CD8-positive, alpha-beta memory T cell (primary cell): Measurements from ENCODE around the gene CKAP4. TPM values are rescaled to one million over a fixed set of nuclear protein-coding genes. Genes with fewer than 3 reads are reported as not detected.

ENCODE experiments used
- CTCF ChIA-PET: fragments of 350-600 bp; sonication (Branson Sonifier 250); formaldehyde crosslinking; loops from one replicate; lab custom pipeline; 2021; ENCODE audit warnings: antibody characterized with exemption; lab: Charles Lee
- POLR2A ChIA-PET: fragments of 350-600 bp; sonication (Branson Sonifier 250); formaldehyde crosslinking; loops from one replicate; lab custom pipeline; 2021; ENCODE audit warnings: antibody characterized with exemption; lab: Charles Lee
- DNase-seq, 5 donors: peaks; one replicate each; pipeline versions ENCODE4 v3.0.0 to v3.0.0-alpha.2; 2020 to 2022; ENCODE audit warnings: mixed read lengths in 1 of 5
- H3K27ac ChIP-seq: one replicate; pipeline ENCODE4 v1.7.0; 2013; ENCODE audit warnings: low read depth, mild to moderate bottlenecking, low read length, moderate library complexity
- H3K27me3 ChIP-seq: 2 replicates; pipeline ENCODE4 v1.7.0; 2013; ENCODE audit warnings: low read length, mild to moderate bottlenecking; ENCODE audit not compliant: insufficient read depth, poor library complexity, severe bottlenecking
- H3K36me3 ChIP-seq: 2 replicates; pipeline ENCODE4 v1.7.0; 2013; ENCODE audit warnings: mild to moderate bottlenecking, low read length, moderate library complexity; ENCODE audit not compliant: insufficient read depth
- H3K4me1 ChIP-seq: 2 replicates; pipeline ENCODE4 v1.7.0; 2013; ENCODE audit warnings: mild to moderate bottlenecking, low read length, moderate library complexity; ENCODE audit not compliant: insufficient read depth
- H3K4me3 ChIP-seq: 2 replicates; pipeline ENCODE4 v1.7.0; 2013; ENCODE audit warnings: mild to moderate bottlenecking, low read length
- H3K9me3 ChIP-seq: 2 replicates; pipeline ENCODE4 v1.7.0; 2013; ENCODE audit warnings: mild to moderate bottlenecking, low read length
- H3K27ac Mint-ChIP-seq, 8 donors: one replicate each; pipeline ENCODE4 v1.8.0; 2020 to 2021; ENCODE audit warnings: mixed read lengths in 8 of 8, mild to moderate bottlenecking in 6 of 8, inconsistent platforms in 3 of 8, moderate library complexity in 3 of 8
- H3K27me3 Mint-ChIP-seq, 2 donors: one replicate each; pipeline ENCODE4 v1.8.0; 2020 to 2021; ENCODE audit warnings: mixed read lengths in 2 of 2, mild to moderate bottlenecking in 1 of 2, moderate library complexity in 1 of 2
- H3K36me3 Mint-ChIP-seq, 3 donors: one replicate each; pipeline ENCODE4 v1.8.0; 2020 to 2021; ENCODE audit warnings: mixed read lengths in 3 of 3, inconsistent platforms in 1 of 3, mild to moderate bottlenecking in 1 of 3
- H3K4me1 Mint-ChIP-seq, 3 donors: one replicate each; pipeline ENCODE4 v1.8.0; 2020 to 2021; ENCODE audit warnings: mixed read lengths in 3 of 3, inconsistent platforms in 1 of 3, mild to moderate bottlenecking in 1 of 3
- H3K4me3 Mint-ChIP-seq, 7 donors: one replicate each; pipeline ENCODE4 v1.8.0; 2020 to 2021; ENCODE audit warnings: mixed read lengths in 7 of 7, mild to moderate bottlenecking in 6 of 7, moderate library complexity in 4 of 7, inconsistent platforms in 2 of 7
- H3K9me3 Mint-ChIP-seq, 5 donors: one replicate each; pipeline ENCODE4 v1.8.0; 2020 to 2022; ENCODE audit warnings: mixed read lengths in 5 of 5, mild to moderate bottlenecking in 3 of 5, moderate library complexity in 2 of 5, inconsistent platforms in 1 of 5
- polyA plus RNA-seq: library from polyadenylated mRNA; unstranded; fragments of 300-500 nt; fragmentation: Illumina TruSeq; gene quantifications from one replicate; pipeline ENCODE4 v1.2.3, GENCODE V29; 2021
- total RNA-seq, 2 experiments: library from RNA; stranded (reverse); gene quantifications; one replicate each; pipeline ENCODE4 v1.2.3, GENCODE V29; 2021

CKAP4 gene
- total and polyA plus RNA-seq, 3 experiments from 2014 or later, result 7.6 to 11.3 (median 10.1) TPM

GRCh38 chr12:106273491-106273890 is 25.7 kb upstream of the CKAP4 start:
- Histone ChIP-seq H3K27ac (no peak overlapping the region), H3K4me3 (no peak overlapping the region), H3K27me3 (no peaks in the 10 kb centered on the region), H3K9me3 (no peaks in the 10 kb centered on the region), H3K4me1 (no peaks in the 10 kb centered on the region), H3K36me3 (no peaks in the 10 kb centered on the region)
- ChIA-PET POLR2A (no interaction called here), CTCF (interaction anchor here (0.9 to 1.3 kb wide), 2 partner anchors 27 to 46 kb away, joined by 3 read pairs; no protein-coding TSS in a partner anchor)
- Mint-ChIP-seq H3K36me3 (no peaks in the 10 kb centered on the region), H3K27ac (no peak overlapping the region), H3K27me3 (no peaks in the 10 kb centered on the region), H3K4me1 (no peaks in the 10 kb centered on the region), H3K4me3 (no peak overlapping the region), H3K9me3 (no peaks in the 10 kb centered on the region)
- no peak for DNase-seq

- Histone ChIP-seq H3K4me1 (no peaks in the 10 kb centered on the region), H3K27me3 (no peaks in the 10 kb centered on the region), H3K36me3 (no peaks in the 10 kb centered on the region), H3K9me3 (no peaks in the 10 kb centered on the region), H3K4me3 (no peak overlapping the region), H3K27ac (no peak overlapping the region)
- peaks cover 0 to 3% of the 10 kb centered on the region in 2 donors for H3K27me3 Mint-ChIP-seq
- no peaks in the 10 kb centered on the region for H3K9me3 Mint-ChIP-seq
- no peak overlapping the region for H3K4me3 Mint-ChIP-seq
- peaks cover 0 to 10% (median 8%) of the 10 kb centered on the region in 3 donors for H3K4me1 Mint-ChIP-seq
- POLR2A ChIA-PET, result no interaction called here
- no peaks in the 10 kb centered on the region for H3K36me3 Mint-ChIP-seq
- CTCF ChIA-PET, result interaction anchor here (1.1 to 1.3 kb wide), 2 partner anchors 29 to 45 kb away, joined by 3 to 4 read pairs; no protein-coding TSS in a partner anchor
- no peak overlapping the region for H3K27ac Mint-ChIP-seq
- no peak for DNase-seq
Measured at GRCh38 chr12:106271575-106272505, 24.0 kb upstream of the CKAP4 start.

- H3K9me3 ChIP-seq, result no peaks in the 10 kb centered on the region
- no peaks in the 10 kb centered on the region for H3K4me1 ChIP-seq
- H3K36me3 ChIP-seq, result no peaks in the 10 kb centered on the region
- no peak overlapping the region for H3K4me3 ChIP-seq
- Mint-ChIP-seq H3K27ac (no peak overlapping the region), H3K27me3 (peaks cover 0 to 3% of the 10 kb centered on the region in 2 donors), H3K9me3 (no peaks in the 10 kb centered on the region), H3K4me1 (peaks cover 0 to 10% (median 8%) of the 10 kb centered on the region in 3 donors), H3K4me3 (no peak overlapping the region), H3K36me3 (no peaks in the 10 kb centered on the region)
- no peak overlapping the region for H3K27ac ChIP-seq
- DNase-seq, result no peak
- CTCF ChIA-PET, result interaction anchor here (1.1 to 1.8 kb wide), 3 partner anchors 9 to 45 kb away, joined by 3 to 5 read pairs (median 3); partner anchors contain the start of gene TCP11L2
- POLR2A ChIA-PET, result no interaction called here
- no peaks in the 10 kb centered on the region for H3K27me3 ChIP-seq
Measured at GRCh38 chr12:106269150-106269771, 21.4 kb upstream of the CKAP4 start.

GRCh38 chr12:106267535-106267934 is 19.7 kb upstream of the CKAP4 start:
- H3K27me3 Mint-ChIP-seq, result peaks cover 0 to 3% of the 10 kb centered on the region in 2 donors
- Histone ChIP-seq H3K9me3 (no peaks in the 10 kb centered on the region), H3K27me3 (no peaks in the 10 kb centered on the region), H3K4me3 (no peak overlapping the region), H3K36me3 (no peaks in the 10 kb centered on the region), H3K27ac (no peak overlapping the region), H3K4me1 (no peaks in the 10 kb centered on the region)
- POLR2A ChIA-PET, result no interaction called here
- CTCF ChIA-PET, result interaction anchor here (0.7 to 1.8 kb wide), 3 partner anchors 34 to 47 kb away, joined by 3 to 5 read pairs (median 3); partner anchors contain the start of gene TCP11L2
- no peak overlapping the region for H3K27ac Mint-ChIP-seq
- H3K9me3 Mint-ChIP-seq, result no peaks in the 10 kb centered on the region
- no peak for DNase-seq
- no peak overlapping the region for H3K4me3 Mint-ChIP-seq
- H3K4me1 Mint-ChIP-seq, result peaks cover 0 to 10% (median 8%) of the 10 kb centered on the region in 3 donors
- H3K36me3 Mint-ChIP-seq, result no peaks in the 10 kb centered on the region

GRCh38 chr12:106265116-106265515 is 17.3 kb upstream of the CKAP4 start:
- no peaks in the 10 kb centered on the region for H3K9me3 ChIP-seq
- H3K4me3 ChIP-seq, result no peak overlapping the region
- H3K27ac Mint-ChIP-seq, result no peak overlapping the region
- no peaks in the 10 kb centered on the region for H3K27me3 ChIP-seq
- H3K4me3 Mint-ChIP-seq, result no peak overlapping the region
- H3K4me1 ChIP-seq, result no peaks in the 10 kb centered on the region
- peaks cover 0 to 10% (median 8%) of the 10 kb centered on the region in 3 donors for H3K4me1 Mint-ChIP-seq
- peaks cover 0 to 6% of the 10 kb centered on the region in 2 donors for H3K27me3 Mint-ChIP-seq
- H3K36me3 ChIP-seq, result no peaks in the 10 kb centered on the region
- DNase-seq, result no peak
- ChIA-PET POLR2A (no interaction called here), CTCF (no interaction called here)
- H3K36me3 Mint-ChIP-seq, result peaks cover 0 to 3% (median 2%) of the 10 kb centered on the region in 3 donors
- H3K27ac ChIP-seq, result no peak overlapping the region
- H3K9me3 Mint-ChIP-seq, result no peaks in the 10 kb centered on the region

- CTCF ChIA-PET, result interaction anchor here (1.5 kb wide), 1 partner anchor 23 kb away, joined by 3 read pairs; no protein-coding TSS in a partner anchor
Measured at GRCh38 chr12:106258935-106259334, 11.1 kb upstream of the CKAP4 start.

GRCh38 chr12:106258226-106258625 is 10.4 kb upstream of the CKAP4 start:
- no peaks in the 10 kb centered on the region for H3K9me3 Mint-ChIP-seq
- peaks cover 0 to 5% (median 2%) of the 10 kb centered on the region in 3 donors for H3K36me3 Mint-ChIP-seq
- ChIA-PET POLR2A (no interaction called here), CTCF (interaction anchor here (1.0 to 1.5 kb wide), 2 partner anchors 24 to 99 kb away, joined by 3 read pairs; partner anchors contain the start of gene POLR3B)
- Histone ChIP-seq H3K4me3 (no peak overlapping the region), H3K36me3 (no peaks in the 10 kb centered on the region), H3K4me1 (no peaks in the 10 kb centered on the region), H3K27ac (no peak overlapping the region), H3K9me3 (no peaks in the 10 kb centered on the region), H3K27me3 (no peaks in the 10 kb centered on the region)
- DNase-seq, result no peak
- no peak overlapping the region for H3K27ac Mint-ChIP-seq
- no peaks in the 10 kb centered on the region for H3K4me1 Mint-ChIP-seq
- no peak overlapping the region for H3K4me3 Mint-ChIP-seq
- peaks cover 0 to 3% of the 10 kb centered on the region in 2 donors for H3K27me3 Mint-ChIP-seq

More at GRCh38 chr12:106258935-106259334, 11.1 kb upstream of the CKAP4 start:
- H3K27ac ChIP-seq, result no peak overlapping the region
- peaks cover 0 to 5% (median 2%) of the 10 kb centered on the region in 3 donors for H3K36me3 Mint-ChIP-seq
- no peaks in the 10 kb centered on the region for H3K4me1 ChIP-seq
- no peaks in the 10 kb centered on the region for H3K27me3 ChIP-seq
- H3K9me3 ChIP-seq, result no peaks in the 10 kb centered on the region
- H3K36me3 ChIP-seq, result no peaks in the 10 kb centered on the region
- no peak for DNase-seq
- H3K27ac Mint-ChIP-seq, result no peak overlapping the region
- no peak overlapping the region for H3K4me3 Mint-ChIP-seq
- H3K4me3 ChIP-seq, result no peak overlapping the region
- no peaks in the 10 kb centered on the region for H3K9me3 Mint-ChIP-seq
- POLR2A ChIA-PET, result no interaction called here
- peaks cover 0 to 3% of the 10 kb centered on the region in 2 donors for H3K27me3 Mint-ChIP-seq
- no peaks in the 10 kb centered on the region for H3K4me1 Mint-ChIP-seq
